GM12878 (cell line): Measurements from ENCODE around the gene ZFP64. TPM values are rescaled to one million over a fixed set of nuclear protein-coding genes. Genes with fewer than 3 reads are reported as not detected.
A peak's percentile ranks its signal among the peaks of the same experiment; 100 is the strongest.

Experiments used
- CBX5 ChIP-seq: sonication (generic); IDR thresholded peaks from 2 replicates; pipeline ENCODE4 v1.6.1; 2016; ENCODE audit warnings: low read depth, moderate library complexity, mild to moderate bottlenecking, inconsistent platforms
- CHD2 ChIP-seq: IDR thresholded peaks from 2 replicates; pipeline ENCODE4 v1.6.1; 2011; ENCODE audit warnings: low read depth, low read length, improper control_type of control experiment, borderline replicate concordance
- ELK1 ChIP-seq: IDR thresholded peaks from 2 replicates; pipeline ENCODE4 v1.6.1; 2012; ENCODE audit warnings: low read depth, low read length, improper control_type of control experiment
- FOXM1 ChIP-seq: IDR thresholded peaks from 2 replicates; pipeline ENCODE4 v1.6.1; 2012; ENCODE audit warnings: low read depth, mild to moderate bottlenecking, inconsistent platforms, low read length, moderate library complexity
- HDAC6 ChIP-seq: fragments of 200-600 bp; sonication (generic); IDR thresholded peaks from one replicate; pipeline ENCODE4 v1.8.0; 2017; ENCODE audit warnings: antibody characterized with exemption; ENCODE audit not compliant: unreplicated experiment
- JUND ChIP-seq: IDR thresholded peaks from 2 replicates; pipeline ENCODE4 v1.6.1; 2012; ENCODE audit warnings: low read depth, mild to moderate bottlenecking, low read length, improper control_type of control experiment, moderate library complexity
- MTA3 ChIP-seq: IDR thresholded peaks from 2 replicates; pipeline ENCODE4 v1.6.1; 2012; ENCODE audit warnings: low read length, inconsistent platforms, borderline replicate concordance
- MYC ChIP-seq: IDR thresholded peaks from 2 replicates; pipeline ENCODE4 v1.6.1; 2011; ENCODE audit warnings: mild to moderate bottlenecking, low read length, moderate library complexity, inconsistent platforms; ENCODE audit not compliant: insufficient read depth, insufficient replicate concordance, insufficient read length, severe bottlenecking
- PKNOX1 ChIP-seq: fragments of 450-650 bp; IDR thresholded peaks from 2 replicates; pipeline ENCODE4 v1.6.1; 2016; ENCODE audit warnings: mild to moderate bottlenecking
- PML ChIP-seq: IDR thresholded peaks from 2 replicates; pipeline ENCODE4 v1.6.1; 2012; ENCODE audit warnings: low read length, inconsistent platforms
- RBBP5 ChIP-seq: fragments of 200-600 bp; sonication (generic); conservative IDR thresholded peaks from 2 replicates; pipeline ENCODE4 v1.6.1; 2016
- RCOR1 ChIP-seq: conservative IDR thresholded peaks from 2 replicates; pipeline ENCODE4 v1.6.1; 2012; ENCODE audit warnings: low read depth, low read length, improper control_type of control experiment
- SMARCA5 ChIP-seq: fragments of 450-650 bp; IDR thresholded peaks from 2 replicates; pipeline ENCODE4 v1.6.1; 2017; ENCODE audit warnings: mild to moderate bottlenecking
- SP1 ChIP-seq: IDR thresholded peaks from one replicate; pipeline ENCODE4 v1.6.1; 2011; ENCODE audit warnings: low read depth, low read length
- USF2 ChIP-seq: IDR thresholded peaks from 2 replicates; pipeline ENCODE4 v1.6.1; 2011; ENCODE audit warnings: low read depth, low read length, improper control_type of control experiment, borderline replicate concordance
- ZBTB4 ChIP-seq: fragments of 450-650 bp; formaldehyde crosslinking; IDR thresholded peaks from 2 replicates; pipeline ENCODE4 v1.4.0; 2022; ENCODE audit warnings: mild to moderate bottlenecking, moderate library complexity
- ZNF274 ChIP-seq: IDR thresholded peaks from one replicate; pipeline ENCODE4 v1.8.0; 2011; ENCODE audit not compliant: insufficient read length, insufficient read depth
- ZNF384 ChIP-seq: IDR thresholded peaks from 2 replicates; pipeline ENCODE4 v1.6.1; 2012; ENCODE audit warnings: low read depth, mild to moderate bottlenecking, low read length, improper control_type of control experiment, borderline replicate concordance
- ZNF687 ChIP-seq: fragments of 450-650 bp; IDR thresholded peaks from 2 replicates; pipeline ENCODE4 v1.6.1; 2017; ENCODE audit warnings: mild to moderate bottlenecking, moderate library complexity
- polyA plus RNA-seq, 11 experiments: library from polyadenylated mRNA; depleted of rRNA in 4 of 11; unstranded in 6 of 11; stranded (reverse) in 5 of 11; fragments of >200 nt; fragmentation: Nextera tagmentation in 4 of 11; fragmentation: Illumina TruSeq in 1 of 11; extraction: Ambion mirVana in 4 of 11; extraction: Trizol in 1 of 11; gene quantifications; 1 replicate in 1 of 11; 2 replicates in 10 of 11; pipeline versions ENCODE4 v1.2.1 to v1.2.3, GENCODE V29; 2011 to 2016; ENCODE audit warnings: inconsistent platforms in 2 of 11, missing spikeins in 2 of 11, low read depth in 1 of 11
- total RNA-seq, 4 experiments: library from RNA; depleted of rRNA in 3 of 4; stranded (reverse); fragments of >200 nt in 3 of 4; fragmentation: Illumina TruSeq in 1 of 4; extraction: Trizol in 1 of 4; gene quantifications; 2 replicates each; pipeline versions ENCODE4 v1.2.1 to v1.2.3, GENCODE V29; 2013 to 2021

ZFP64 gene
- total and polyA plus RNA-seq, 10 of the 15 experiments (the other 5 are each of a cell fraction or from before 2014, with no cell fraction given) = 2.3 to 21.8 (median 11.8) TPM

GRCh38 chr20:52179331-52180179 is 12.0 kb downstream of the ZFP64 start (continued):
- TF ChIP-seq CBX5 (peak; percentile 91; the same call in 1 of the 2 replicates), RCOR1 (peak; percentile 54; the same call in 1 of the 2 replicates), ZNF384 (no peak), CHD2 (peak; percentile 62; the same call in 1 of the 2 replicates), ELK1 (no peak; the same call in 1 of the 2 replicates), HDAC6 (no peak), RBBP5 (0 out of 2 replicates have a peak, but pooled peaks have one; percentile 24), SP1 (peak; percentile 10), MYC (no peak), PML (peak; percentile 94), ZNF687 (peak; percentile 93), USF2 (no peak), ZNF274 (no peak), ZBTB4 (CRISPR knock-in tag) (0 out of 2 replicates have a peak, but pooled peaks have one; percentile 30), SMARCA5 (peak; percentile 82; the same call in 1 of the 2 replicates), JUND (peak; percentile 74), PKNOX1 (peak; percentile 77), FOXM1 (peak; percentile 96), MTA3 (peak; percentile 91)
